Esophagus muscularis mucosa (tissue), 3 donors: Measurements from ENCODE around the gene TRAP1.
"Not testable (repeated sequence)": the region's sequence is repeated elsewhere in the genome, so short reads cannot be mapped to it uniquely, and the experiment has no call there.

Source experiments
- POLR2A ChIP-seq: fragments of 450-650 bp; IDR thresholded peaks from one replicate; pipeline ENCODE4 v1.6.1; 2017; ENCODE audit warnings: antibody characterized with exemption, moderate library complexity, mild to moderate bottlenecking, low read depth
- TF ChIP-seq, protein P1 (sequence below), 3 experiments: fragments of 200-600 bp in 2 of 3; fragments of 450-650 bp in 1 of 3; sonication (generic) in 2 of 3; IDR thresholded peaks; one replicate each; pipeline ENCODE4 v1.5.1; 2017 to 2019; ENCODE audit warnings: antibody characterized with exemption in 3 of 3, mild to moderate bottlenecking in 2 of 3, moderate library complexity in 1 of 3

DNA sequence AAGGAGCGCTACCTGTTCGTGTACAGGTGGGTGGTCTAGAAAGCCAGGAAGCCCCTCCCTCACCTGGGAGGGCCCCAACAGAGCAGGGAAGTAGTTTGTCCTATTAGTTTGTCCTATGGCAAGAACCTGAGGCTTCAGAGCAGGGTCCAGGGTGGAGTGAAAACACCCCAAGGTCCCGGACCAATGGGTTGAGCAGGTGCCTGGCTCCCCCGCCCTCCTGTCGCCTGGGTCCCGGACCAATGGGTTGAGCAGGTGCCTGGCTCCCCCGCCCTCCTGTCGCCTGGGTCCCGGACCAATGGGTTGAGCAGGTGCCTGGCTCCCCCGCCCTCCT, 61.2 kb downstream of the TRAP1 start:
- TF ChIP-seq, protein P1, sequence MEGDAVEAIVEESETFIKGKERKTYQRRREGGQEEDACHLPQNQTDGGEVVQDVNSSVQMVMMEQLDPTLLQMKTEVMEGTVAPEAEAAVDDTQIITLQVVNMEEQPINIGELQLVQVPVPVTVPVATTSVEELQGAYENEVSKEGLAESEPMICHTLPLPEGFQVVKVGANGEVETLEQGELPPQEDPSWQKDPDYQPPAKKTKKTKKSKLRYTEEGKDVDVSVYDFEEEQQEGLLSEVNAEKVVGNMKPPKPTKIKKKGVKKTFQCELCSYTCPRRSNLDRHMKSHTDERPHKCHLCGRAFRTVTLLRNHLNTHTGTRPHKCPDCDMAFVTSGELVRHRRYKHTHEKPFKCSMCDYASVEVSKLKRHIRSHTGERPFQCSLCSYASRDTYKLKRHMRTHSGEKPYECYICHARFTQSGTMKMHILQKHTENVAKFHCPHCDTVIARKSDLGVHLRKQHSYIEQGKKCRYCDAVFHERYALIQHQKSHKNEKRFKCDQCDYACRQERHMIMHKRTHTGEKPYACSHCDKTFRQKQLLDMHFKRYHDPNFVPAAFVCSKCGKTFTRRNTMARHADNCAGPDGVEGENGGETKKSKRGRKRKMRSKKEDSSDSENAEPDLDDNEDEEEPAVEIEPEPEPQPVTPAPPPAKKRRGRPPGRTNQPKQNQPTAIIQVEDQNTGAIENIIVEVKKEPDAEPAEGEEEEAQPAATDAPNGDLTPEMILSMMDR (IDR thresholded peaks at IDR 0.05) = not testable (repeated sequence)
- not testable (repeated sequence) for TF ChIP-seq POLR2A
